HUES64 (cell line): ENCODE results near the gene HSFX3.
A peak's percentile ranks its signal among the peaks of the same experiment; 100 is the strongest.
"Not testable (repeated sequence)": the region's sequence is repeated elsewhere in the genome, so short reads cannot be mapped to it uniquely, and the experiment has no call there.

Experiments
- H3K27ac ChIP-seq: 2 replicates; pipeline ENCODE4 v1.7.0; 2013; ENCODE audit warnings: low read depth, low read length, inconsistent platforms
- H3K27me3 ChIP-seq: 2 replicates; pipeline ENCODE4 v1.6.1; 2013; ENCODE audit warnings: mild to moderate bottlenecking, low read length; ENCODE audit not compliant: insufficient read depth
- H3K36me3 ChIP-seq: 2 replicates; pipeline ENCODE4 v1.6.1; 2013; ENCODE audit warnings: mild to moderate bottlenecking, low read length; ENCODE audit not compliant: insufficient read depth
- H3K4me1 ChIP-seq: 2 replicates; pipeline ENCODE4 v1.6.1; 2013; ENCODE audit warnings: mild to moderate bottlenecking, low read length, moderate library complexity; ENCODE audit not compliant: insufficient read depth
- H3K4me3 ChIP-seq: 2 replicates; pipeline ENCODE4 v1.5.1; 2013; ENCODE audit warnings: mild to moderate bottlenecking, low read length, moderate library complexity
- H3K9ac ChIP-seq: 2 replicates; pipeline ENCODE4 v1.6.1; 2013; ENCODE audit warnings: mild to moderate bottlenecking, low read depth, low read length
- H3K9me3 ChIP-seq: 2 replicates; pipeline ENCODE4 v1.6.1; 2013; ENCODE audit warnings: low read depth, low read length; ENCODE audit not compliant: insufficient read depth
- WGBS: fragments of 150-250, 120-280 bp; methylation state at CpG from one replicate; pipeline ENCODE4 v1.1.7; 2013; ENCODE audit warnings: missing lambda C conversion rate; 5-methylcytosine and 5-hydroxymethylcytosine counted together

The HSFX3 gene

DNA sequence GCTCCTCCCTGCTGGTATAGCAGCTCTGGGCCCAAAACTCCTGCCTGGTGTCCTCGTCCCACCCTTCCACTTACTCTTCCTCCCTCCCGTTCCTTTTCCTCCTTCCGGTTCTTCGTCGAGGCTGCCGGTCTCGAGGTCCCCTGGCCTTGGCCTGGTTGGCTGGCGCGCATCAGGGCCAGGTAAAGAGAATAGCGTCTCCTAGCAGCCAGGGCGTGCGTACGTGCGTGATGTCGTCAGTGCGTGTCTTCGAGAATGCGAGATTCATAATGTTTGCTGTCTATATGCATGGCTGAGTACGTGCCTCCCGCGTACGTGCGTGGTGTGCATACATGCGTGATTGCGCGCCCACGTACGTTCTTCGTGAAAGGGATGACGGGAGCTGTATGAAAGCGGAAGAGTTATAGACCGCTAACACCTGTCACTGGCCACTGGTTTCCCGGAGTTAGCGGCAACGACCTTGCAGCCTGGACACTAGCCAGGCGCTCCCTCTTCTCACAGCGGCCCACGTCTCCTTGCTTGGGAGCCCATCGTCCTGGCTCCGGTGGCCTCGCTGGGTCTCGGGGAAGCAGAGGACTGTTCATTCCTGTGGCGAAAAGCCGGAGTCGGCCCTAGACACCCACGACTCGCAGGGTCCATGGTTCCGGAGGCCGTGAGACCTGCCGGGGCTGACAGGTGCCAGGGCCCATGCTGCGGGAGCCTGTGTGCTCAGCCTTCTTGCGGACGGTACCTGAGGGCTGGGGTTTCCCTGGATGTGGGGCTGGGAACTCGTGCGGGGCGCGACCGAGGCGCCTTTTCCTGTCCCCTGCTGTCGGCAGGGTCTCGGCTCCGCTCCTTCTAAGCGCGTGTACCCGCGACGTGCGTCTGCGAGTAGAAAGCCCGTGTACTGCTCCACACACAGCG is 8.9 kb downstream of the HSFX3 start, which contains the start of gene EOLA1:
TSS of gene EOLA1 (plus strand) at position 392 of the 900 bp plus-strand sequence. CDS start 4,619 bp downstream, outside the sequence.
- H3K27me3 ChIP-seq: peaks cover 5% of the 10 kb centered on the region
- H3K4me3 ChIP-seq: peak within 1 kb of the TSS; percentile 78
- H3K4me1 ChIP-seq: no peaks in the 10 kb centered on the region
- H3K36me3 ChIP-seq: no peaks in the 10 kb centered on the region
- no peaks in the 10 kb centered on the region for H3K9me3 ChIP-seq
- peak within 1 kb of the TSS; percentile 70; the same call in 1 of the 2 replicates for H3K27ac ChIP-seq
- H3K9ac ChIP-seq: peak within 1 kb of the TSS; percentile 63
- 1% methylated on average over 71 of the region's 71 CpGs for WGBS

DNA sequence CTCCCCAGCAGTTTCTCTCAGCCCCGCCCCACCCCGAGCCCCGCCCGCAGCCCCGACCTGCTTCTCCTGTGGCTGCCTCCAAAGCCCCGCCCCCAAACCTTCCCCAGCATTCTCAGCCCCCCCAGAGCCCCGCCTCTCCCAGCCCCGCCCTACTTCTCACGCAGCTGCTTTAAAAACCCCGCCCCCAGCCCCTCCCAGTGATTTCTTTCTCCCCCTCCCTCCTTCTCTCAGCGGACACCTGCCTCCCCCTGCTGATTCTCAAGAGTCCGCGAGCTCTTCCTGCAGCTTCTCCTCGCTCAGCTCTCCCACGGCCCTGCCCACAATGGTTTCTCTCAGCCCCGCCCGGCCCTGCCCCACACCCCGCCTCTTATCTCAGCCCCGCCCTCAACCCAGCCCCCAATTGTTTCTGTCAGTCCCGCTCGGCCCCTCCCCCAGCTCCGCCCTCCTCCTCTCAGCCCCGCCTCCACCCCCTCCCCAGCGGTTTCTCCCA is 9.5 kb downstream of the HSFX3 start:
- H3K27me3 ChIP-seq: peaks cover 5% of the 10 kb centered on the region
- H3K27ac ChIP-seq: peak overlapping the region; percentile 70; the same call in 1 of the 2 replicates
- no peak overlapping the region for H3K9ac ChIP-seq
- no peaks in the 10 kb centered on the region for H3K9me3 ChIP-seq
- 0% methylated on average over 17 of the region's 24 CpGs for WGBS
- H3K36me3 ChIP-seq: no peaks in the 10 kb centered on the region
- H3K4me3 ChIP-seq: peak overlapping the region; percentile 76
- H3K4me1 ChIP-seq: no peaks in the 10 kb centered on the region

DNA sequence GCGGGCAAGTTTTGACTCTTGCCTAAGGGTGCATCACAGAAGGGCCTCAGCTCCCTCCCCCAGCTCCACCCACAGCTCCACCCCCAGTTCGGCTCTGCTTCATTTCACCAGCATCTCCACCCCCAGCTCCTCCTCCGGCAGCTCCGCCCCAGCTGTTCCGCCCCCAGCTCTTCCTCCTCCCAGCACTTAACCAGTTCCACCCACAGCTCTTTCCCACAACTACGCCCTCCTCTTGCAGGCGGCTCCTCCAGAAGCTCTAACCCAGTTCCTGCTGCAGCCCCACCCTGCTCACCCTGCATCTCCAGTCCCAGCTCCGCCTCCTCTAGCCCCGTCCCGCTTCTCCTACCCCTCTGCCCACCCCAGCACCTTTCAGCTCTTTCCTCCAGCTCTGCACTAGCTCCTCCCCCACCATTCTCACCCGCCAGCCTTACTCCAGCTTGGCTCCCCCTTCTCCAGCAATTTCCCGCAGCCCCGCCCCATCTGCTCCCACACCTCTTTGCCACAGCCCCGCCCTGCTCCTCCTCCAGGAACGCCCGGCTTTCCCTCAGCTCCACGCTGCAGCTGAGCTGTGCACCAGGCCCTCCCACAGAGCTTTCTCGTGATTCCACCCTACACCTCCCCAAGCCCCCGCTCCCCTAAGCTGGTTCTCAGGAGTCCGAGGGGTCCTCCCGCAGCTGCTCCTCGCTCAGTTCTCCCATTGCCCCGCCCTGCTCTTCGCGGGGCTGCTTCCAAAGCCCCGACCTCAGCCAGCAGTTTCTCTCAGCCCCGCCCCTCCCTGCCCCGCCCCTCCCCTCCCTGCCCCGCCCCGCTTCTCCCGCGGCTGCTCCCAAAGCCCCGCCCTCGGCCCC is 10.2 kb downstream of the HSFX3 start:
- Histone ChIP-seq H3K36me3 (no peaks in the 10 kb centered on the region), H3K9ac (peak overlapping the region; percentile 63)
- WGBS: 0% methylated on average over 22 of the region's 34 CpGs

DNA sequence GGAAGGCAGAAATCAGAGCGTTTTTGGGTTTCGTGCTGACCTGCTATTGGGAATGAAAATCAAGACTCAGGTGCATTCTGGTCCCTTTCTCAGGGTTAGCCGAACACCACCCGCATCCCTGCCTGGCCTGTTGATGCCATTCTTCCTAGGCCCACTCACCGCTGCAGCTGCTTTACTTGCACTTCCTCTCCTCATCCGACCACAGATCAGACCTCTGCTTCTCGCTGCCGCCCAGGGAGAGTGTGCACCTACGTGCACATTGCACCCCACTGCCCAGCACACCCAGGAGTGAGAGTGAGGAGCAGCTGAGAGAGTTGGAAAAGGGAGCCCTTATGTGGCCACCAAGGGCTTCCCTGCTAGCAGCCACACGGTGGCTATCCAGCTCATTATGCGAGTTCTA is 12.2 kb downstream of the HSFX3 start:
- not testable (repeated sequence) for H3K9ac ChIP-seq, H3K27ac ChIP-seq, H3K4me3 ChIP-seq, H3K36me3 ChIP-seq, H3K4me1 ChIP-seq, H3K27me3 ChIP-seq, H3K9me3 ChIP-seq
- WGBS: 89% methylated on average over 3 of the region's 11 CpGs

More for the DNA sequence above, 10.2 kb downstream of the HSFX3 start:
- H3K4me3 ChIP-seq: peak overlapping the region; percentile 78
- no peaks in the 10 kb centered on the region for H3K4me1 ChIP-seq
- H3K27ac ChIP-seq: peak overlapping the region; percentile 49; the same call in 1 of the 2 replicates
- no peaks in the 10 kb centered on the region for H3K9me3 ChIP-seq
- H3K27me3 ChIP-seq: peaks cover 5% of the 10 kb centered on the region

DNA sequence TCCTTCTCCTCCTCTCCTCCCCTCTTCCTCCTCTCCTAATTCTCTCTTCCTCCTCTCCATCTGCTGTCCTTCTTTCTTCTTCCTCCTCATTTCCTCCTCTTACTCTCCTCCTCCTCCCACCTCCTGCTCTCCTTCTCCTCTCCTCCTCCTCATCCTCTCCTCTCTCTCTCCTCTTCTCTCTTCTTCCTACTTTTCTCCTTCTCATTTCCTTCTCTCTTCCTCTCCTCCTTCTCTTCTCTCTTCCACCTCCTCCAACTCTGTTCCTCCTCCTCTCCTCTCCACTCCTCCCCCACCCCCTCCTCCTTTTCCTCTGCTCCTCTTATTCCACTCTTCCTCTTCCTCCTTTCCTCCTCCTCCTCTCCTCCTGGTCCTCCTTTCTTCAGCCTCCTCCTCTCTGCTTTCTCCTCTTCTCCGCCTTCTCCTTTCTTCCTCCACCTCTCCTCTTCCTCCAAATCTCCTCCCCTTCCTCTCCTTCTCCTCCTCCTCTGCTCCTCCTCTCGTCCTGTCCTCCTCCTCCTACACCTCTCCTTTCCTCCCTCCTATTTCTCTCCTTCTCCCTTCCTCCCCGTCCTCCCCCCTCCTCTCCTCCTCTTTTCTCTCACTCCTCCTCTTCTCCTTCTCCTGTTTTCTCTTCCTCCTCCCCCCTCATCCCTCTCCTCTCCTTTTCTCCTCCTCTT is 14.7 kb downstream of the HSFX3 start:
- H3K27me3 ChIP-seq: not testable (repeated sequence)

DNA sequence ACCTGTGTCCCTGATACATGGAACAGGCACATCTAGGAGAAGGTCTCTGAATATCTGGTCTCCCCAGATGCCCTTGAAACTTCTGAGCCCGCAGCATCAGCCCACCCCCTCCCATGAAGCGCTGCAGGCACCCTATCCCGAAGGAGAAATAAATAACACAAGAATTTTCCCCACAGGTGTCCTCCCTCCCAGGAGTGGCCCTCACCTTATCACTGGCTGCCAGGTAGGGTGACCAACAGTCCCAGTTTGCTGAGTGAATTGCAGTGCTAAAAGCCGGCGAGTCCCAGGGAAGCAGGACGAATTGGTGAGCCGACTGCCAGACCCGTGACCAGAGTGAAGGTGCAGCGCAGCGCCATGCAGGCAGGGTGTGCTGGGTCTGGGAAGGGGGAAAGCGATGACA is 15.7 kb downstream of the HSFX3 start:
- H3K9me3 ChIP-seq, H3K9ac ChIP-seq: not testable (repeated sequence)

More for the DNA sequence above, 14.7 kb downstream of the HSFX3 start:
- 84% methylated on average over 3 of the region's 3 CpGs for WGBS
- not testable (repeated sequence) for H3K4me1 ChIP-seq, H3K9ac ChIP-seq, H3K4me3 ChIP-seq, H3K9me3 ChIP-seq, H3K36me3 ChIP-seq, H3K27ac ChIP-seq

DNA sequence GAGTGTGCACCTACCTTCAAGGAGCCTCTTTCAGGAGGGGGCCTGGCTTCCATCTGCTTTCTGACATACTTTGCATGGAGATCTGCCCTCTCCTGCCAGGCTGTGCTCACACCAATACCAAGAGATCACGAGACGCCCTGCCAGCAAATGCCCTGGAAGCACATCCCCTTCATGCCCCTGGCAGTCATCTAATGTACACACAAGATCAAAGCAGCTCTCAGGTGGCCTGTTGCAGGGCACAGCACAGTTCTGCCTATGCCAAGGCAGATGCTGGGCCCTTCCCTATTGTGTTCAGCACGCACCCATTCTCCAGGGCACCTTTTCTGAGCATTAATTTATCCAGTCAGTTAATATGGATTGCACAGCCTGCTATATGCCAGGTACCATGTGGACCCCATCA is 16.9 kb downstream of the HSFX3 start:
- H3K4me1 ChIP-seq, H3K27ac ChIP-seq, H3K4me3 ChIP-seq, H3K9ac ChIP-seq, H3K9me3 ChIP-seq, H3K27me3 ChIP-seq, H3K36me3 ChIP-seq: not testable (repeated sequence)
- WGBS: no CpG with 5 or more reads among the region's 3 CpGs

More for the DNA sequence above, 15.7 kb downstream of the HSFX3 start:
- H3K4me3 ChIP-seq, H3K4me1 ChIP-seq, H3K27me3 ChIP-seq, H3K27ac ChIP-seq, H3K36me3 ChIP-seq: not testable (repeated sequence)
- 97% methylated on average over 8 of the region's 11 CpGs for WGBS

DNA sequence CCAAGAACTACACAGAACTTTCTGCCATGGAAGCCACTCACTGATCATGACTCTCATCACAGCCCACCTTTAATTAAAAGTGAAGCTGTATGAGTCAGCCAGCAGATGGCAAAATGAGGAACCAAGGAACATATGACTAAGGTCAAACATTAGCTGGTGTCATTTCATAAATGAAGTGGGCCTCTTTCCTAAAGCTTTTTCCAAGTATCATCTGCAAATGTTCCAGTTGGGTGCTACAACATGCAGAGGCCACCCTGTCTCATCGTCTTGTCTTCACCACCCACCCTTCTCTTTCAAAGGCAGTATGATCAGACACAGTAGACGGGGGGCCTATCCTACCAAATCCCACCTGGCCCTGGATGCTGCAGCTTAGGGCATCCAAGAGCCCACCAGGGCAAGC is 18.1 kb downstream of the HSFX3 start:
- Histone ChIP-seq H3K4me3 (no peak overlapping the region), H3K9me3 (no peaks in the 10 kb centered on the region), H3K9ac (no peak overlapping the region), H3K27me3 (no peaks in the 10 kb centered on the region), H3K27ac (no peak overlapping the region), H3K4me1 (no peaks in the 10 kb centered on the region), H3K36me3 (no peaks in the 10 kb centered on the region)
- 95% methylated on average over 2 of the region's 2 CpGs for WGBS

DNA sequence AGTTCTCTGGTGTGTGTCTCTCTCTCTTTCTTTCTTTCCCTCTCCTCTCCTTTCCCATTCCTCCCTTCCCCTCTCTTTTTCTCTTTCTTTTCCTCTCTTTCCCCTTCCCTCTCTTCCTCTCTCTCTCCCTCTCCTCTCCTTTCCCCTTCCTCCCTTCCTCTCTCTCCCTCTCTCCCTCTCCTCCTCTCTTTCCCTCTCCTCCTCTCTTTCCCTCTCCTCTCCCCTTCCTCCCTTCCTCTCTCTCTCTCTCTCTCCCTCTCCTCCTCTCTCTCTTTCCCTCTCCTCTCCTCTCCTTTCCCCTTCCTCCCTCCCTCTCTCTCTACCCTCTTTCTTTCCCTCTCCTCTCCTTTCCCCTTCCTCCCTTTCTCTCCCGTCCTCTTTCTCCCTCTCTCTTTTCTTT is 21.3 kb downstream of the HSFX3 start:
- WGBS: 60% methylated on average over 1 of the region's 1 CpG
- H3K27ac ChIP-seq: no peak overlapping the region
- no peaks in the 10 kb centered on the region for H3K27me3 ChIP-seq
- no peak overlapping the region for H3K4me3 ChIP-seq
- no peak overlapping the region for H3K9ac ChIP-seq
- H3K9me3 ChIP-seq: no peaks in the 10 kb centered on the region
- H3K36me3 ChIP-seq: no peaks in the 10 kb centered on the region
- no peaks in the 10 kb centered on the region for H3K4me1 ChIP-seq

DNA sequence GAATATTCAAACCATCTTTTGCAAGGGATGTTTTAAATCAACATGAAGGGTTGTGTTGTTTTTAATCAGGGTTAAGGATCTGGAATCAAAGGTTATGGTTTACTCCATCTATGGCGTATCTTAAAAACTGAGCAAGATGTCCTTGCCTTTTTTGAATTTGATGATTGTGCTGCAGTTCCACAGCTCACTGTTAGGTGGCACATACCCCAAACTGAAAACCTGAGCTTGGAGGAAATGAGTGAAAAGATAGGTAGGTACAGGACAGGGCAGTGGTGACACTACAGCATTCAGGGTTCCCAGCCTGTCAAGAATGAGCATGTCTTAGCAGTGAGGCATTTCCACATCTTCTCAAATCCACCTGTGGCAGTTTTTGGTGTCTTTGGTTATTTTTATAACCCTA is 22.0 kb downstream of the HSFX3 start:
- WGBS: 80% methylated on average over 1 of the region's 1 CpG
- Histone ChIP-seq H3K9ac (no peak overlapping the region), H3K27me3 (no peaks in the 10 kb centered on the region), H3K9me3 (no peaks in the 10 kb centered on the region), H3K4me1 (no peaks in the 10 kb centered on the region), H3K4me3 (no peak overlapping the region), H3K27ac (no peak overlapping the region), H3K36me3 (no peaks in the 10 kb centered on the region)
